RWPE2 (cell line): ENCODE data around the gene KRTAP5-4.

Source experiments
- ATAC-seq: fragments of 200-7000 bp; cut with Tn5 transposase; 3 replicates; pipeline ENCODE4 v1.9.1; 2021; ENCODE audit warnings: low read depth
- DNase-seq: peaks from one replicate; pipeline ENCODE4 v3.0.0-alpha.2; 2020; ENCODE audit warnings: low spot score
- H3K27ac ChIP-seq: fragments of 450-650 bp; 2 replicates; pipeline ENCODE4 v1.5.1; 2017; ENCODE audit warnings: mild to moderate bottlenecking; ENCODE audit not compliant: poor library complexity, severe bottlenecking
- H3K27me3 ChIP-seq: fragments of 250-450 bp; sonication (Bioruptor Pico); 2 replicates; pipeline ENCODE4 v1.5.1; 2021; ENCODE audit warnings: mild to moderate bottlenecking, moderate library complexity; ENCODE audit not compliant: insufficient read depth, poor library complexity, severe bottlenecking
- H3K36me3 ChIP-seq: fragments of 250-450 bp; sonication (Bioruptor Pico); 2 replicates; pipeline ENCODE4 v1.5.1; 2020; ENCODE audit warnings: low read depth, mild to moderate bottlenecking, moderate library complexity
- H3K4me1 ChIP-seq: fragments of 250-450 bp; sonication (Bioruptor Pico); 2 replicates; pipeline ENCODE4 v1.5.1; 2021; ENCODE audit warnings: mild to moderate bottlenecking, moderate library complexity; ENCODE audit not compliant: insufficient read depth, poor library complexity, severe bottlenecking
- H3K4me3 ChIP-seq: fragments of 250-450 bp; sonication (Bioruptor Pico); 2 replicates; pipeline ENCODE4 v1.5.1; 2021; ENCODE audit warnings: mild to moderate bottlenecking, moderate library complexity; ENCODE audit not compliant: severe bottlenecking
- H3K9me3 ChIP-seq: fragments of 250-450 bp; sonication (Bioruptor Pico); 2 replicates; pipeline ENCODE4 v1.5.1; 2021; ENCODE audit warnings: mild to moderate bottlenecking, moderate library complexity; ENCODE audit not compliant: severe bottlenecking
- CTCF ChIP-seq: fragments of 450-650 bp; IDR thresholded peaks from one replicate; pipeline ENCODE4 v1.5.1; 2017; ENCODE audit warnings: mild to moderate bottlenecking, moderate library complexity; ENCODE audit not compliant: poor library complexity, severe bottlenecking

Gene KRTAP5-4

GRCh38 chr11:1573903-1574237, 48.1 kb downstream of the KRTAP5-4 start:
- no peaks in the 10 kb centered on the region for H3K4me1 ChIP-seq
- H3K36me3 ChIP-seq, result no peaks in the 10 kb centered on the region
- no peak for TF ChIP-seq CTCF
- peaks cover 2% of the 10 kb centered on the region for H3K9me3 ChIP-seq
- no peak overlapping the region for H3K27ac ChIP-seq
- peaks cover 20% of the 10 kb centered on the region for H3K27me3 ChIP-seq
- DNase-seq, result no peak
- peak overlapping the region; percentile 28 for H3K4me3 ChIP-seq
- peak; percentile 60 for ATAC-seq

DNA sequence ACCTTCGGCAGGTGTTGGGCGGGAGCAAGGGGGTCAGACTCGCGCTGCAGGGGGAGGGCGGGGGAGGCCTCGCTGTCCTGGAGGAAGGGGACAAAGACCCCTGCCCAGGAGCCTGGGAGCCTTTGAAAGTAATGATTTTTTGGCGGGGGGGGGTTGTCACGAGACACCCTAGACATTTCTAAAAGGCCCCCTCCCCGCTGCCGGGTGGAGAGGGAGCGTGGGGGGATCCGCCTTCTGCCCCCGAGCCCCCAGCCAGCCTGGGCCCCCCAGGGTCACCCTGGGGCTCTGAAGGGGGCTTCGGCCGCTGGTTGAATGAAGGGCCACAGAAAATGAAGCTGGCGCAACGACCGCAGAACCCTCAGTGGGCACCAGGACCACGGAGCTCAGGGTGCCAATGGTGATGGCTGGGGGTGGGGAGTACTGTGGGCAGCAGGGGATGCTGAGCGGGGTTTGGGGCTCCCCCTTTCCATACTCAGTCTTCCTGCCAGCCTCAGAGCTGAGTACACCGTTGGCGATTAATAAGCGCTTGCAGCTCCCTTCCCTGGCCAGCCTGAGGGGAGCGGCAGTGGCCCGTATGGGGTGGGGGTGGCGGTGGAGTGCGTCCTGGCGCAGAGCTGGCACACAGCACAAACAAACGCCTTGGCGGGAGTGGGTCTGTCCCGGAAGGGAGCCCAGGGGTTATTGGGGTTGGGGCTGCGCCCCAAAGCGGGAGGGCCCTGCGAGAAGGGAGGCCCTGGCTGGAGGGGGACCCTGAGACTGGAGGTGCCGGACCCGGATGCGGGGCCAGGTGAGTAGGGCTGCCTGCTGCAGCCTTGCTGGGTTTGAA, 48.6 kb downstream of the KRTAP5-4 start:
- ATAC-seq (peak; percentile 31; the same call in 2 of the 3 replicates), DNase-seq (no peak)
- H3K4me1 ChIP-seq, result no peaks in the 10 kb centered on the region
- TF ChIP-seq CTCF, result no peak
- peak overlapping the region; percentile 50 for H3K4me3 ChIP-seq
- H3K36me3 ChIP-seq, result no peaks in the 10 kb centered on the region
- H3K27me3 ChIP-seq, result peaks cover 20% of the 10 kb centered on the region
- H3K27ac ChIP-seq, result no peak overlapping the region
- peaks cover 2% of the 10 kb centered on the region for H3K9me3 ChIP-seq

DNA sequence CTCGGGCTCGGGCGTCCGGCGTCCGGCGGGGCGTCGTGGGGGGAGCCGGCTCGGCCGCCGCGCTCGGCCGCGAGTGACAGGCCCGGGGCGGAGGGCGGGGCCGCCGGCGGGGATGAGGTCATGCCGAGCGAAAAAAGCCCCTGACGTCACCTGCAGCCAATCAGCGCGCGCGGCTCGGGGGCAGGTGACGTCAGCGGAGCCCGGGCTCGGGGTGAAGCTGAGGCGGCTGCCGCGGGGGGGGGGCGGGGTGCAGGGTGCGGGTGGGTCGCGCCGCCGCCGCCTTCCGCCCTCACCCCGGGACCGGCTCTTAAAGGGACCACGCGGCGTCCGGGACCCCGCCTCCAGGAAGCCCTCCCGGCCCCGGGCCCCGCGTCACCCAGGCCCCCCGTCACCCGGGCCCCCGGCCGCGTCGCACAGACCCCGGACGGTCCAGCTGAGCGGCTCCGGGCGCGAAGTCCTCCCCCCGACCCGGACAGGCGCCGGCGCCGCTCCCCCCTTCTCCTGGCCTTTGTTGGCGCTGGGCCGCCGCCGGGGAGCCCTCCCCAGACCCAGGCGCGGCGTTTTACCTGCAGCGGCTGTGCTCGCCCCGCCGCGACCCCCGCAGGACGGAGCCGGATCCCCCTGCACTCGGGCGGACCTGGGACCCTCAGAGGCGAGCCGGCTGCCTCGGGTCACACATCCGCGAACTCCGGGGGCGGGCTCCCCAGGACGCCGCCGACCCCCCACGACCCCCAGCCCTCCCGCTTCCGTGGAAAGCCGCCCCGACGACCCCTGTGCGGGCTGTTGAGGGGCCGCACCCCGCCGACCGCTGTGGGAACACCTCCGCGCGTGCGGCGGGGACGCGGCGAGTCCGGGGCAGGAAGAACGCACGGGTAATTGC, 49.5 kb downstream of the KRTAP5-4 start, which contains the start of gene DUSP8:
Gene DUSP8 (minus strand): TSS at position 75 of the 880 bp plus-strand sequence. CDS start 6,445 bp downstream, outside the sequence.
- no peak for TF ChIP-seq CTCF
- Histone ChIP-seq H3K9me3 (no peaks in the 10 kb centered on the region), H3K4me1 (no peaks in the 10 kb centered on the region), H3K27ac (no peak within 1 kb of the TSS), H3K27me3 (peaks cover 20% of the 10 kb centered on the region), H3K4me3 (peak within 1 kb of the TSS; percentile 50), H3K36me3 (no peaks in the 10 kb centered on the region)
- peak; percentile 78 for DNase-seq
- peak; percentile 6; the same call in 1 of the 3 replicates for ATAC-seq

DNA sequence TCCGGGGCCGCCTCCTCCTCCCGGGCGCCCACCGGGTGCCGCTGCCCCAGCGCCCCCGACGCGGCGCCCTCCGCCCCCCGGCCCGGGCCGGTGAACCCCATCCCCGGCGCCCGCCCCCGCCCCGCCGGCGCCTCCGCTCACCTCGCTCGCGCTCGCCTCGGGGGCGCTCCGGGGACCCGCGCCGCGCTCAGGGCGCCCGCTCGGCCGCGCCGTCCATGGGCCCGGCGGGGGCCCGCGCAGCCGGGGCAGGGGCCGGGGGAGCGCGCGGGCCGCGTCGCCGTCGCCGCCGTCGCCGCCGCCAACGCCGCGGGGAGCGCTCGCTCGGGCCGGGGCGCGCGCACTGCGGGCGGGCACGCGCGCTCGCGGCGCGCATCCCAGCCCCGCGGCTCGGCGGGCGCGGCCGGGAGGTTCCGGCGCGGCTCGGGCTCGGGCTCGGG, 50.2 kb downstream of the KRTAP5-4 start:
- Histone ChIP-seq H3K27ac (no peak overlapping the region), H3K4me3 (peak overlapping the region; percentile 50), H3K36me3 (no peaks in the 10 kb centered on the region), H3K27me3 (peaks cover 20% of the 10 kb centered on the region), H3K4me1 (no peaks in the 10 kb centered on the region), H3K9me3 (no peaks in the 10 kb centered on the region)
- DNase-seq (no peak), ATAC-seq (no peak)
- no peak for TF ChIP-seq CTCF
